ENCODE data around the gene LPO. TPM values are rescaled to one million over a fixed set of nuclear protein-coding genes. Genes with fewer than 3 reads are reported as not detected.

LPO gene
- total and polyA plus RNA-seq, 2 donors (not counting 3 experiments of a cell fraction or from before 2014, with no cell fraction given): not detected

- no peak overlapping the region for H3K4me2 ChIP-seq (ENCODE audit: insufficient read depth, low read length)
- no peaks in the 10 kb centered on the region for H4K20me1 ChIP-seq (replicated peaks; ENCODE audit: control insufficient read depth, extremely low read depth, insufficient read depth, low read length)
- FAIRE-seq: no peak
- H3K4me3 ChIP-seq (replicated peaks in 1 of 3; ENCODE audit: insufficient read depth in 1 of 3, low read depth in 1 of 3, low read length in 3 of 3): no peak overlapping the region
- no peak for TF ChIP-seq GATA2 (IDR thresholded peaks at IDR 0.05; ENCODE audit: insufficient read depth, insufficient read length, low read depth, low read length)
- TF ChIP-seq MYC (IDR thresholded peaks at IDR 0.05; ENCODE audit: low read depth, low read length): no peak
- TF ChIP-seq, protein P1, sequence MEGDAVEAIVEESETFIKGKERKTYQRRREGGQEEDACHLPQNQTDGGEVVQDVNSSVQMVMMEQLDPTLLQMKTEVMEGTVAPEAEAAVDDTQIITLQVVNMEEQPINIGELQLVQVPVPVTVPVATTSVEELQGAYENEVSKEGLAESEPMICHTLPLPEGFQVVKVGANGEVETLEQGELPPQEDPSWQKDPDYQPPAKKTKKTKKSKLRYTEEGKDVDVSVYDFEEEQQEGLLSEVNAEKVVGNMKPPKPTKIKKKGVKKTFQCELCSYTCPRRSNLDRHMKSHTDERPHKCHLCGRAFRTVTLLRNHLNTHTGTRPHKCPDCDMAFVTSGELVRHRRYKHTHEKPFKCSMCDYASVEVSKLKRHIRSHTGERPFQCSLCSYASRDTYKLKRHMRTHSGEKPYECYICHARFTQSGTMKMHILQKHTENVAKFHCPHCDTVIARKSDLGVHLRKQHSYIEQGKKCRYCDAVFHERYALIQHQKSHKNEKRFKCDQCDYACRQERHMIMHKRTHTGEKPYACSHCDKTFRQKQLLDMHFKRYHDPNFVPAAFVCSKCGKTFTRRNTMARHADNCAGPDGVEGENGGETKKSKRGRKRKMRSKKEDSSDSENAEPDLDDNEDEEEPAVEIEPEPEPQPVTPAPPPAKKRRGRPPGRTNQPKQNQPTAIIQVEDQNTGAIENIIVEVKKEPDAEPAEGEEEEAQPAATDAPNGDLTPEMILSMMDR (IDR thresholded peaks at IDR 0.05; ENCODE audit: extremely low read depth in 1 of 2, insufficient read depth in 1 of 2, low read depth in 1 of 2, low read length in 2 of 2): no peak
- TF ChIP-seq POLR2A (IDR thresholded peaks at IDR 0.05; ENCODE audit: low read depth, low read length): no peak
- TF ChIP-seq, protein P2, sequence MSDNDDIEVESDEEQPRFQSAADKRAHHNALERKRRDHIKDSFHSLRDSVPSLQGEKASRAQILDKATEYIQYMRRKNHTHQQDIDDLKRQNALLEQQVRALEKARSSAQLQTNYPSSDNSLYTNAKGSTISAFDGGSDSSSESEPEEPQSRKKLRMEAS (IDR thresholded peaks at IDR 0.05; ENCODE audit: insufficient read depth, insufficient read length): no peak
- no peak for TF ChIP-seq POLR2AphosphoS5 (IDR thresholded peaks at IDR 0.05; ENCODE audit: insufficient read depth, low read depth, low read length)
- no peak for TF ChIP-seq JUN (IDR thresholded peaks at IDR 0.05; ENCODE audit: borderline replicate concordance, insufficient read depth, insufficient read length, low read depth)
- no peak for TF ChIP-seq FOS (IDR thresholded peaks at IDR 0.05; ENCODE audit: borderline replicate concordance, insufficient read depth, low read length)
- no peak for TF ChIP-seq EZH2 (IDR thresholded peaks at IDR 0.05; ENCODE audit: borderline replicate concordance, low read depth, low read length, severe bottlenecking)
- BruUV-seq (replicated peaks): no TSS peak
- no peak overlapping the region for H3K9ac ChIP-seq (replicated peaks; ENCODE audit: extremely low read depth, insufficient read depth, low read length)
- dilution Hi-C loops (cut with MboI; ENCODE audit: extremely low pct_ligation_motif_present, low sequenced_read_pairs) (no loop called here), intact Hi-C loops (cut with micrococcal nuclease) (no loop called here)
- H3K79me2 ChIP-seq (ENCODE audit: control insufficient read depth, insufficient read depth, low read length): no peaks in the 10 kb centered on the region
- no peak overlapping the region for H2AFZ ChIP-seq (ENCODE audit: low read depth, low read length)
- H3K9me3 ChIP-seq (replicated peaks; ENCODE audit: control insufficient read depth, insufficient read depth, low read length): no peaks in the 10 kb centered on the region
- DNase-seq (ENCODE audit: low read depth, low spot score): no peak
- CTCF ChIA-PET: no interaction called here
- H3K9me1 ChIP-seq (replicated peaks; ENCODE audit: control insufficient read depth, extremely low read depth, insufficient read depth, low read length): no peaks in the 10 kb centered on the region
- H3K4me1 ChIP-seq (ENCODE audit: control insufficient read depth, extremely low read depth, insufficient read depth, low read length): no peaks in the 10 kb centered on the region
- POLR2A ChIA-PET: no interaction called here
- H3K27ac ChIP-seq (ENCODE audit: insufficient read depth, low read depth, low read length): no peak overlapping the region
- no peaks in the 10 kb centered on the region for H3K36me3 ChIP-seq (ENCODE audit: control insufficient read depth in 2 of 2, extremely low read depth in 1 of 2, insufficient read depth in 2 of 2, low read length in 2 of 2)
- H3K27me3 ChIP-seq (ENCODE audit: control insufficient read depth in 2 of 2, insufficient read depth in 2 of 2, low read length in 2 of 2): no peaks in the 10 kb centered on the region
Measured at GRCh38 chr17:58272367-58273280, 34.2 kb downstream of the LPO start.

Measured in endothelial cell of umbilical vein (primary cell).